Endodermal cell (in vitro differentiated cells): ENCODE results near the gene TNFRSF1A. TPM values are rescaled to one million over a fixed set of nuclear protein-coding genes. Genes with fewer than 3 reads are reported as not detected.
A peak's percentile ranks its signal among the peaks of the same experiment; 100 is the strongest.

ENCODE experiments used
- DNase-seq: peaks from one replicate; pipeline ENCODE4 v3.0.0-alpha.2; 2017
- H3K27ac ChIP-seq: 2 replicates; pipeline ENCODE4 v1.5.1; 2013; ENCODE audit warnings: mild to moderate bottlenecking, low read depth, low read length, moderate library complexity
- H3K27me3 ChIP-seq: 2 replicates; pipeline ENCODE4 v1.6.1; 2013; ENCODE audit warnings: mild to moderate bottlenecking, low read length, moderate library complexity; ENCODE audit not compliant: insufficient read depth, control insufficient read depth, poor library complexity, severe bottlenecking
- H3K36me3 ChIP-seq: 2 replicates; pipeline ENCODE4 v1.7.0; 2013; ENCODE audit warnings: mild to moderate bottlenecking, low read length, moderate library complexity; ENCODE audit not compliant: control insufficient read depth, insufficient read depth
- H3K4me1 ChIP-seq: one replicate; pipeline ENCODE4 v1.7.0; 2013; ENCODE audit warnings: low read length; ENCODE audit not compliant: control insufficient read depth, insufficient read depth
- H3K4me3 ChIP-seq: 2 replicates; pipeline ENCODE4 v1.5.1; 2013; ENCODE audit warnings: mild to moderate bottlenecking, low read length, moderate library complexity
- H3K9ac ChIP-seq: 2 replicates; pipeline ENCODE4 v1.6.1; 2013; ENCODE audit warnings: mild to moderate bottlenecking, low read length, moderate library complexity; ENCODE audit not compliant: poor library complexity, severe bottlenecking; ENCODE audit errors: extremely low read depth
- H3K9me3 ChIP-seq: 2 replicates; pipeline ENCODE4 v1.6.1; 2013; ENCODE audit warnings: mild to moderate bottlenecking, low read length, moderate library complexity; ENCODE audit not compliant: control insufficient read depth
- H3K27ac Mint-ChIP-seq: 2 replicates; pipeline ENCODE4 v1.8.0; 2020; ENCODE audit warnings: mixed read lengths
- H3K27me3 Mint-ChIP-seq: 2 replicates; pipeline ENCODE4 v1.8.0; 2021; ENCODE audit warnings: mild to moderate bottlenecking, mixed read lengths; ENCODE audit not compliant: insufficient read depth
- H3K36me3 Mint-ChIP-seq: 2 replicates; pipeline ENCODE4 v1.8.0; 2020; ENCODE audit warnings: low read depth, mixed read lengths
- H3K4me1 Mint-ChIP-seq: 2 replicates; pipeline ENCODE4 v1.8.0; 2020; ENCODE audit warnings: mixed read lengths
- H3K4me3 Mint-ChIP-seq: 2 replicates; pipeline ENCODE4 v1.8.0; 2020; ENCODE audit warnings: mild to moderate bottlenecking, moderate library complexity, mixed read lengths
- H3K9me3 Mint-ChIP-seq: 2 replicates; pipeline ENCODE4 v1.8.0; 2020; ENCODE audit warnings: mild to moderate bottlenecking, mixed read lengths
- CTCF ChIP-seq: fragments of 200-600 bp; sonication (generic); conservative IDR thresholded peaks from 2 replicates; pipeline ENCODE4 v1.5.0; 2021; ENCODE audit warnings: antibody characterized with exemption, mild to moderate bottlenecking
- WGBS, 2 experiments: methylation state at CpG; one replicate each; pipeline versions ENCODE4 v1.1.5 to v1.1.7; 2013; ENCODE audit warnings: missing lambda C conversion rate in 2 of 2, mixed read lengths in 1 of 2; ENCODE audit not compliant: insufficient coverage in 1 of 2, insufficient read length in 1 of 2; 5-methylcytosine and 5-hydroxymethylcytosine counted together
- total RNA-seq, 2 donors: library from RNA; stranded (reverse); fragmentation: NEBNext Ultra II Directional in 1 of 2; extraction: Animal tissue kit (Norgen Biotek cat#: 25700) in 1 of 2; gene quantifications; 2 replicates in 1 of 2; 3 replicates in 1 of 2; pipeline ENCODE4 v1.2.1, GENCODE V29; 2021

Gene TNFRSF1A
- total RNA-seq, 2 donors from 2014 or later = 43.2 to 86.2 TPM

- H3K9ac ChIP-seq = no peak overlapping the region
- Mint-ChIP-seq H3K4me1 (peaks cover 38% of the 10 kb centered on the region), H3K36me3 (no peaks in the 10 kb centered on the region), H3K27me3 (peaks cover 27% of the 10 kb centered on the region), H3K4me3 (no peak overlapping the region), H3K9me3 (no peaks in the 10 kb centered on the region), H3K27ac (peak overlapping the region; percentile 16)
- no peaks in the 10 kb centered on the region for H3K36me3 ChIP-seq
- H3K9me3 ChIP-seq = no peaks in the 10 kb centered on the region
- 86% methylated on average over 1 to 2 of the region's 2 CpGs for WGBS, 2 experiments
- peaks cover 12% of the 10 kb centered on the region for H3K27me3 ChIP-seq
- H3K4me3 ChIP-seq = no peak overlapping the region
- peak; percentile 77 for DNase-seq
- H3K4me1 ChIP-seq = peaks cover under 1% of the 10 kb centered on the region
- TF ChIP-seq CTCF = no peak
- H3K27ac ChIP-seq = no peak overlapping the region
Measured at GRCh38 chr12:6280053-6280469, 61.8 kb downstream of the TNFRSF1A start.

GRCh38 chr12:6279631-6280030 is 62.2 kb downstream of the TNFRSF1A start:
- H3K27me3 ChIP-seq = peaks cover 12% of the 10 kb centered on the region
- peaks cover 3% of the 10 kb centered on the region for H3K4me1 ChIP-seq
- WGBS, 2 experiments = 83 to 88% methylated on average over 6 to 8 of the region's 8 CpGs
- no peak overlapping the region for H3K27ac Mint-ChIP-seq
- peaks cover 42% of the 10 kb centered on the region for H3K4me1 Mint-ChIP-seq
- H3K36me3 Mint-ChIP-seq = no peaks in the 10 kb centered on the region
- peaks cover 28% of the 10 kb centered on the region for H3K27me3 Mint-ChIP-seq
- no peaks in the 10 kb centered on the region for H3K9me3 Mint-ChIP-seq
- H3K36me3 ChIP-seq = no peaks in the 10 kb centered on the region
- no peaks in the 10 kb centered on the region for H3K9me3 ChIP-seq
- H3K27ac ChIP-seq = no peak overlapping the region
- no peak overlapping the region for H3K9ac ChIP-seq
- no peak for TF ChIP-seq CTCF
- peak; percentile 66 for DNase-seq
- H3K4me3 ChIP-seq = no peak overlapping the region
- H3K4me3 Mint-ChIP-seq = peak overlapping the region; percentile 64

- H3K4me3 Mint-ChIP-seq = peak overlapping the region; percentile 64
Measured at GRCh38 chr12:6279256-6279628, 62.6 kb downstream of the TNFRSF1A start.

More at GRCh38 chr12:6279256-6279628, 62.6 kb downstream of the TNFRSF1A start:
- no peaks in the 10 kb centered on the region for H3K9me3 Mint-ChIP-seq
- H3K4me1 ChIP-seq = peaks cover 7% of the 10 kb centered on the region
- 88 to 92% methylated on average over 10 to 12 of the region's 12 CpGs for WGBS, 2 experiments
- no peaks in the 10 kb centered on the region for H3K9me3 ChIP-seq
- H3K27ac Mint-ChIP-seq = no peak overlapping the region
- TF ChIP-seq CTCF = no peak
- H3K4me1 Mint-ChIP-seq = peaks cover 43% of the 10 kb centered on the region
- H3K36me3 Mint-ChIP-seq = no peaks in the 10 kb centered on the region
- no peak overlapping the region for H3K4me3 ChIP-seq
- peak; percentile 69 for DNase-seq
- peaks cover 12% of the 10 kb centered on the region for H3K27me3 ChIP-seq
- H3K27ac ChIP-seq = no peak overlapping the region
- H3K27me3 Mint-ChIP-seq = peaks cover 28% of the 10 kb centered on the region
- H3K36me3 ChIP-seq = no peaks in the 10 kb centered on the region
- H3K9ac ChIP-seq = no peak overlapping the region

Other genes with a start within 250 kb of the TNFRSF1A start
- gene VWF, start 217.4 kb downstream of the TNFRSF1A start, total RNA-seq = 100 to 1,000 TPM; 248 to 476 TPM
- gene CD9, start 141.7 kb downstream of the TNFRSF1A start, total RNA-seq = 10 to 100 TPM; 33.5 to 99.1 TPM
- 10 to 100 TPM; 24.8 to 37.2 TPM for gene PLEKHG6, start 31.4 kb downstream of the TNFRSF1A start, total RNA-seq
- 10 to 100 TPM; 32.1 to 87.7 TPM for gene SCNN1A, start 33.5 kb upstream of the TNFRSF1A start, total RNA-seq
- gene LTBR, start 42.1 kb upstream of the TNFRSF1A start, total RNA-seq = 1 to 10 TPM; 8.4 to 9.1 TPM
- gene CD27, start 102.9 kb upstream of the TNFRSF1A start, total RNA-seq = under 1 TPM in 1 of 2 donors, not detected in 1; 0.44 TPM
- 1 to 10 TPM in 1 of 2 donors, under 1 TPM in 1; 0.55 to 1.4 TPM for gene TAPBPL, start 110.0 kb upstream of the TNFRSF1A start, total RNA-seq
- gene VAMP1, start 128.6 kb upstream of the TNFRSF1A start, total RNA-seq = 10 to 100 TPM in 1 of 2 donors, 1 to 10 TPM in 1; 5.6 to 17.8 TPM
- 100 to 1,000 TPM; 196 to 450 TPM for gene MRPL51, start 151.2 kb upstream of the TNFRSF1A start, total RNA-seq
- 100 to 1,000 TPM in 1 of 2 donors, 10 to 100 TPM in 1; 90.3 to 150 TPM for gene NCAPD2, start 152.0 kb upstream of the TNFRSF1A start, total RNA-seq
- 1,000 to 10,000 TPM; 2,848 to 5,273 TPM for gene GAPDH, start 192.4 kb upstream of the TNFRSF1A start, total RNA-seq
- gene IFFO1, start 214.0 kb upstream of the TNFRSF1A start, total RNA-seq = 10 to 100 TPM; 10.9 to 30.7 TPM
- 100 to 1,000 TPM in 1 of 2 donors, 10 to 100 TPM in 1; 51.6 to 135 TPM for gene NOP2, start 226.2 kb upstream of the TNFRSF1A start, total RNA-seq